ENCODE results near the gene TNNI3K. TPM values are rescaled to one million over a fixed set of nuclear protein-coding genes. Genes with fewer than 3 reads are reported as not detected.

TNNI3K gene
- total RNA-seq, 6 experiments from 2014 or later: not detected

DNA sequence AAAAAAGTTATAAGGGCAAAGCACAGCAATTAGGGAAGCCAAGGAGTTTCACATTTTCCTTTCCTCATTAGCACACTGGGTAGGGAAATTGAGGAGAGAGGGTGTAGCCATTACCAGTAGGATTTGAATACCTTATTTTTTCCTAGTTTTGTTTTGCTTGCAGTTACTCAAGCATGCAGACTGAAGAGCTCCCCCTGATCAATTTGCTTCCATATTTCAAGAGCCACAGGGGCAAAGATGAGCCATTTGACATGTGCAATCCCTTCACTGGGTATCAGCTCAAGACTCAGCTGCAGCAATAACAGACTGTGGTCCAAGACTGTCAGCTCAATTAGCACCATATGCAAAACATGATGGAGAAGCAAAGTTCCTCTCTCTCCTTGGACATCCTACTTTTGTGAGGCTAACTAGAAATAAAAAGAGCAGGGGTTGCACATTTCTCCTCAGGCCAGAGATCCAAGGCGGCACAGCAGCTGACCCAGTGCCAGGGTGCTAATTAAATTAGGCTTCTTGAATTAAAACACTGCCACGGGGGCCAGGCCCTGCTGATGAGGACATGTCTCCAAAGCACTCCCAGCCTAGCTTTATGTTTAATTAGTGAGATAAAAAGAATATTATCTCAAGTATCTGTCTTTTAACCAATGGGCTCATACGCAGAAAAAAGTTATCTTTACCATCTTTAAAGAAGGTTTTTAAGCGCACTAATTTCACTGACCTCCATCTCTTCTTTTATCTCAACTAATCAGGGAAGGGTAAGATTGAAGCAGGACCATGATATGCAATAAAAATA lies 314.0 kb downstream of the TNNI3K start:
- H3K36me3 Mint-ChIP-seq (ENCODE audit: low read depth): 0 out of 2 replicates have a peak, but pooled peaks cover 3% of the 10 kb centered on the region
- no peaks in the 10 kb centered on the region; the same call in 1 of the 2 replicates for H3K27me3 Mint-ChIP-seq (ENCODE audit: insufficient read depth)
- no peak overlapping the region for H3K27ac Mint-ChIP-seq
- TF ChIP-seq, protein P1, sequence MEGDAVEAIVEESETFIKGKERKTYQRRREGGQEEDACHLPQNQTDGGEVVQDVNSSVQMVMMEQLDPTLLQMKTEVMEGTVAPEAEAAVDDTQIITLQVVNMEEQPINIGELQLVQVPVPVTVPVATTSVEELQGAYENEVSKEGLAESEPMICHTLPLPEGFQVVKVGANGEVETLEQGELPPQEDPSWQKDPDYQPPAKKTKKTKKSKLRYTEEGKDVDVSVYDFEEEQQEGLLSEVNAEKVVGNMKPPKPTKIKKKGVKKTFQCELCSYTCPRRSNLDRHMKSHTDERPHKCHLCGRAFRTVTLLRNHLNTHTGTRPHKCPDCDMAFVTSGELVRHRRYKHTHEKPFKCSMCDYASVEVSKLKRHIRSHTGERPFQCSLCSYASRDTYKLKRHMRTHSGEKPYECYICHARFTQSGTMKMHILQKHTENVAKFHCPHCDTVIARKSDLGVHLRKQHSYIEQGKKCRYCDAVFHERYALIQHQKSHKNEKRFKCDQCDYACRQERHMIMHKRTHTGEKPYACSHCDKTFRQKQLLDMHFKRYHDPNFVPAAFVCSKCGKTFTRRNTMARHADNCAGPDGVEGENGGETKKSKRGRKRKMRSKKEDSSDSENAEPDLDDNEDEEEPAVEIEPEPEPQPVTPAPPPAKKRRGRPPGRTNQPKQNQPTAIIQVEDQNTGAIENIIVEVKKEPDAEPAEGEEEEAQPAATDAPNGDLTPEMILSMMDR (IDR thresholded peaks at IDR 0.05): no peak
- H3K9me3 Mint-ChIP-seq: peaks cover 54% of the 10 kb centered on the region
- no peak overlapping the region for H3K4me3 Mint-ChIP-seq
- no peaks in the 10 kb centered on the region for H3K4me1 Mint-ChIP-seq (ENCODE audit: low read depth)
- no peak for DNase-seq

DNA sequence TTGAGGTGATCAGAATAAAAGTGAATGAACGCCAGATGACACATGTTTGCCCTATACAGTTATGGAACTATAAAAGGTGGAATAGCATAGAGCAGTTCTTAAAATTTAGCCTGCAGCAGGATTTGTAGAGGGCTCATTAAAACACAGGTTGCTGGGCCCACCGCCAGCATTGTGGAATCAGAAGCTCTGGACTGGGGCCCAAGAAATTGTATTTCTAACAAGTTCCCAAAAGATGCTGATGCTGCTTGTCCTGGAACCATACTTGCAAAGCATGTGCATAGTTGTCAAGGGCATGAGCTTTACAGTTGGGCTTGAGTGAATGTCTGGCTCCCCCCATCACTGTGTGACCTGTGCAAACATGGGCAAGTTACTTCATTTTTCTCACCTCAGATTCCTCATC lies 314.7 kb downstream of the TNNI3K start:
- Mint-ChIP-seq H3K4me3 (no peak overlapping the region), H3K27me3 (ENCODE audit: insufficient read depth) (no peaks in the 10 kb centered on the region; the same call in 1 of the 2 replicates), H3K27ac (no peak overlapping the region), H3K9me3 (peaks cover 52% of the 10 kb centered on the region), H3K36me3 (ENCODE audit: low read depth) (0 out of 2 replicates have a peak, but pooled peaks cover 3% of the 10 kb centered on the region), H3K4me1 (ENCODE audit: low read depth) (no peaks in the 10 kb centered on the region)
- DNase-seq: no peak
- TF ChIP-seq, protein P1 (IDR thresholded peaks at IDR 0.05): no peak

DNA sequence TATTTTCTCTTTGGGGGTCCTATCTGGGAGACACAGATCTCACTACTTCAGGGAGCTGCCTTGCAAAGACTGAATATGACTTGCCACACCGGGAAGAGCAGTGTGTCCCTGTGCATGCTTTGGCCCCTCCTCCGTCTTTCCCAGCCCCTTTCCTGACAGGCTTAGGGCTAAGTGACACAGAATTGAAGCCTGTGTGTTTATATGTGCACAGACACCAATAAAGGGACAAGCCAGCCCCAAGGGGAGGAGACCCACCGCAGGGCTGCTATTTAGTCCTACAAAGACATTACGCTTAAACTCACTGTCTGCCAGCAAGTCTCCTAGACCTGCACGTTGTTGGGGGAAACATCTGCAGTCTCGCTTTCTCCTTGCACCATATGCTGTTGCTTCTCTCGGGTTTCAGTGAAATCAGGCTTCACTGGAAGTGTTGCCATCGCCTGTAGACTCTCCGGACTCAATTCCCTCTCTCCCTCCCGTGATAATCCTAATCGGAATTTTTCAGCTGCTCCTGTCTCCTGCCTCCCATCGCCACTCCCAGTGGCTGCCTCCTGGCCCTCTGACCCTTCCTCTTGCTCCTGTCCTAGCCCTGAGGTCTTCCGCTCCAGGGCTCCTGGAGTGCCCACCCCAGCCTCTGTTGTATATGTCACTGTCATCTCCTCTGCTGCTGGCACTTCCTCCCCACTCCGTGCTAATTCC lies 335.8 kb downstream of the TNNI3K start:
- Mint-ChIP-seq H3K36me3 (ENCODE audit: low read depth) (no peaks in the 10 kb centered on the region), H3K4me3 (no peak overlapping the region), H3K27ac (no peak overlapping the region), H3K27me3 (ENCODE audit: insufficient read depth) (no peaks in the 10 kb centered on the region), H3K9me3 (no peaks in the 10 kb centered on the region), H3K4me1 (ENCODE audit: low read depth) (no peaks in the 10 kb centered on the region)
- TF ChIP-seq, protein P1 (IDR thresholded peaks at IDR 0.05): no peak
- DNase-seq: no peak

DNA sequence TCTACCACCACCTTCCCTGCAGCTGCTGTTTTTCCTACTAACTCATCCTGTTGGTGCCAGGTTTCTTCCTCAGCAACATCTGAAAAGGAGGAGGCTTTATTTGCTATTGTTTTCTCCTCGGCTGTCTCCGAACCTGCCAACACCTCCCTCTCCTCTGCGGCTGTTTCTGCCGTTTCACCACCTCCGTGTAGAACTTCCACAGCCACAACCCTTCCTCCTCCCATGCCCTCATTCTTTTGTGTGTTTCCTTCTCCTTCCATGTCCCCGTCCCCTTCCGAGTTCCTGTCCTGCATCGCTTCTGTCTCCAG lies 336.3 kb downstream of the TNNI3K start:
- Mint-ChIP-seq H3K4me3 (no peak overlapping the region), H3K9me3 (no peaks in the 10 kb centered on the region), H3K27me3 (ENCODE audit: insufficient read depth) (no peaks in the 10 kb centered on the region), H3K36me3 (ENCODE audit: low read depth) (no peaks in the 10 kb centered on the region), H3K27ac (no peak overlapping the region), H3K4me1 (ENCODE audit: low read depth) (no peaks in the 10 kb centered on the region)
- DNase-seq: no peak
- TF ChIP-seq, protein P1 (IDR thresholded peaks at IDR 0.05): no peak

DNA sequence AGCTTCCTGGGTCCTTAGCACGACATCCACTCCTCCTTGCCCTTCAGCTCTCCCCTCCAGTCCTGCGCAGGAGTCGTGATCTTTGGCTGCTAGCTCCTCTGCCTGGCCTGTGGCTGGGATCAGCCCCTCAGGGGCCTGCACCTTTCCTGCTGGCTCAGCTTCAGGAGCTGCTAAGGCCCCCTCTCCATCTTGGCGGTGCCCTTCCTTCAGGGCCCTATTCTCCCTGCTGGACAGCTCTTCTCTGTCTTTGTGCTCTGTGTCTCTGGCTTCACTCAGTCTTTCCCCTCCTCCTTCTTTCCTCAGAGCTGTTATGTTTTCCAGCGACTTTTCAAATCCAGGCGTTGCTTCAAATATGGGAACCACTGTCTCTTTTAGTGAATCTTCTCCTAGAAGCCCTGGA lies 336.7 kb downstream of the TNNI3K start:
- DNase-seq: no peak
- H3K4me3 Mint-ChIP-seq: no peak overlapping the region
- TF ChIP-seq, protein P1 (IDR thresholded peaks at IDR 0.05): no peak
- H3K27me3 Mint-ChIP-seq (ENCODE audit: insufficient read depth): no peaks in the 10 kb centered on the region
- H3K9me3 Mint-ChIP-seq: no peaks in the 10 kb centered on the region
- no peaks in the 10 kb centered on the region for H3K4me1 Mint-ChIP-seq (ENCODE audit: low read depth)
- no peaks in the 10 kb centered on the region for H3K36me3 Mint-ChIP-seq (ENCODE audit: low read depth)
- H3K27ac Mint-ChIP-seq: no peak overlapping the region

Data from HFFc6 (cell line).